Natural killer cell (primary cell): ENCODE measurements around the gene TSPOAP1. TPM values are rescaled to one million over a fixed set of nuclear protein-coding genes. Genes with fewer than 3 reads are reported as not detected.

ENCODE experiments used
- ATAC-seq, 3 donors: fragments of 150-1000 bp in 2 of 3; fragments of 200-7000 bp in 1 of 3; cut with Tn5 transposase; 1 replicate in 1 of 3; 2 replicates in 2 of 3; pipeline ENCODE4 v1.10.0; 2021; ENCODE audit warnings: mild to moderate bottlenecking in 2 of 3, moderate library complexity in 2 of 3
- DNase-seq, 2 donors: peaks; one replicate each; pipeline versions ENCODE4 v3.0.0 to v3.0.0-alpha.2; 2013 to 2021; ENCODE audit warnings: mixed read lengths in 1 of 2
- H3K27ac ChIP-seq: one replicate; pipeline ENCODE4 v1.5.1; 2013; ENCODE audit warnings: mild to moderate bottlenecking, low read length
- H3K27me3 ChIP-seq: one replicate; pipeline ENCODE4 v1.6.1; 2013; ENCODE audit warnings: low read length; ENCODE audit not compliant: control insufficient read depth, insufficient read depth
- H3K36me3 ChIP-seq: one replicate; pipeline ENCODE4 v1.6.1; 2013; ENCODE audit warnings: low read length; ENCODE audit not compliant: control insufficient read depth, insufficient read depth
- H3K4me1 ChIP-seq: one replicate; pipeline ENCODE4 v1.6.1; 2013; ENCODE audit warnings: low read length; ENCODE audit not compliant: control insufficient read depth, insufficient read depth
- H3K4me3 ChIP-seq: one replicate; pipeline ENCODE4 v1.5.1; 2013; ENCODE audit warnings: low read length
- H3K9me3 ChIP-seq: one replicate; pipeline ENCODE4 v1.6.1; 2013; ENCODE audit warnings: low read length; ENCODE audit not compliant: control insufficient read depth, insufficient read depth
- H3K27ac Mint-ChIP-seq, 2 donors: one replicate each; pipeline ENCODE4 v1.8.0; 2022; ENCODE audit warnings: mild to moderate bottlenecking in 2 of 2, mixed read lengths in 2 of 2, moderate library complexity in 1 of 2
- H3K27me3 Mint-ChIP-seq, 2 donors: one replicate each; pipeline ENCODE4 v1.8.0; 2022; ENCODE audit warnings: low read depth in 2 of 2, mixed read lengths in 2 of 2
- H3K36me3 Mint-ChIP-seq: one replicate; pipeline ENCODE4 v1.8.0; 2022; ENCODE audit warnings: mixed read lengths
- H3K4me1 Mint-ChIP-seq, 2 donors: one replicate each; pipeline ENCODE4 v1.8.0; 2022; ENCODE audit warnings: mixed read lengths in 2 of 2
- H3K4me3 Mint-ChIP-seq: one replicate; pipeline ENCODE4 v1.8.0; 2022; ENCODE audit warnings: mild to moderate bottlenecking, moderate library complexity, mixed read lengths
- H3K9me3 Mint-ChIP-seq, 2 donors: one replicate each; pipeline ENCODE4 v1.8.0; 2022; ENCODE audit warnings: mixed read lengths in 2 of 2
- WGBS: methylation state at CpG from one replicate; pipeline ENCODE4 v1.1.7; 2013; ENCODE audit warnings: missing lambda C conversion rate; ENCODE audit not compliant: insufficient coverage; 5-methylcytosine and 5-hydroxymethylcytosine counted together
- intact Hi-C: fragments of 100-400 bp; cut with micrococcal nuclease; formaldehyde crosslinking; loops from one replicate; pipeline ENCODE4 v1.14.2; 2022
- total RNA-seq, 4 donors: library from RNA; stranded (reverse); fragments of 120-200 nt in 1 of 4; gene quantifications; one replicate each; pipeline versions ENCODE4 v1.2.3 to v1.2.4, GENCODE V29; 2013 to 2022
- TF ChIP-seq, protein P1 (sequence below): fragments of 200-600 bp; IDR thresholded peaks from one replicate; pipeline ENCODE4 v1.8.0; 2022; ENCODE audit warnings: antibody characterized with exemption

Gene TSPOAP1
- total RNA-seq, 3 donors from 2014 or later (not counting 1 experiment from before 2014, with no cell fraction given): 176 to 282 (median 246) TPM

DNA sequence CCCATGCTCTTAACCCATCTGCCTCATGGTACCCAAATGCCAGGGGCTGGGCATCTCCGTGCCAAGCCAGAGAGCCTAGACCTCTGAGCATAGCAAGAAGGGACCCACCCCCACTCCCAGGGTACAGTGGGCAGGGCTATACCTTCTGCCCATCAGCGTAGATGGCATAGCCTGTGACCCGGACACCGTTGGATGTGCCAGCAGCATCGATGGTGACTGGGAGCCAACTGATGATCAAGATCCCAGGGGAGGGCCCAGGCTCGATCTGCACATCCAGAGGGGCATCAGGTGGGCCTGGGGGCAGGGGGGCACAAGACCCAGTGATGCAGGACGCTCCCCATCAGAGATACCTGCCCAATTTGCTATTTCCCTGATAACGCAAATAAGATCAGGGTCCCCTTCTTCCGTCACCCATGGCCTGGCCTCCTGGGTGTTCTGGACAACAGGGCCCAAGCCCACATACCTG lies 17.1 kb downstream of the TSPOAP1 start:
- Mint-ChIP-seq H3K4me3 (no peak overlapping the region), H3K27ac (no peak overlapping the region), H3K4me1 (peaks cover 0 to 17% of the 10 kb centered on the region in 2 donors), H3K27me3 (no peaks in the 10 kb centered on the region), H3K36me3 (no peaks in the 10 kb centered on the region), H3K9me3 (no peaks in the 10 kb centered on the region)
- Histone ChIP-seq H3K27ac (no peak overlapping the region), H3K27me3 (no peaks in the 10 kb centered on the region), H3K4me1 (peaks cover under 1% of the 10 kb centered on the region), H3K9me3 (no peaks in the 10 kb centered on the region), H3K36me3 (peaks cover 88% of the 10 kb centered on the region), H3K4me3 (no peak overlapping the region)
- WGBS: 98% methylated on average over 9 of the region's 9 CpGs
- intact Hi-C loops: no loop called here
- TF ChIP-seq, protein P1, sequence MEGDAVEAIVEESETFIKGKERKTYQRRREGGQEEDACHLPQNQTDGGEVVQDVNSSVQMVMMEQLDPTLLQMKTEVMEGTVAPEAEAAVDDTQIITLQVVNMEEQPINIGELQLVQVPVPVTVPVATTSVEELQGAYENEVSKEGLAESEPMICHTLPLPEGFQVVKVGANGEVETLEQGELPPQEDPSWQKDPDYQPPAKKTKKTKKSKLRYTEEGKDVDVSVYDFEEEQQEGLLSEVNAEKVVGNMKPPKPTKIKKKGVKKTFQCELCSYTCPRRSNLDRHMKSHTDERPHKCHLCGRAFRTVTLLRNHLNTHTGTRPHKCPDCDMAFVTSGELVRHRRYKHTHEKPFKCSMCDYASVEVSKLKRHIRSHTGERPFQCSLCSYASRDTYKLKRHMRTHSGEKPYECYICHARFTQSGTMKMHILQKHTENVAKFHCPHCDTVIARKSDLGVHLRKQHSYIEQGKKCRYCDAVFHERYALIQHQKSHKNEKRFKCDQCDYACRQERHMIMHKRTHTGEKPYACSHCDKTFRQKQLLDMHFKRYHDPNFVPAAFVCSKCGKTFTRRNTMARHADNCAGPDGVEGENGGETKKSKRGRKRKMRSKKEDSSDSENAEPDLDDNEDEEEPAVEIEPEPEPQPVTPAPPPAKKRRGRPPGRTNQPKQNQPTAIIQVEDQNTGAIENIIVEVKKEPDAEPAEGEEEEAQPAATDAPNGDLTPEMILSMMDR: no peak
- DNase-seq (no peak), ATAC-seq (no peak)

DNA sequence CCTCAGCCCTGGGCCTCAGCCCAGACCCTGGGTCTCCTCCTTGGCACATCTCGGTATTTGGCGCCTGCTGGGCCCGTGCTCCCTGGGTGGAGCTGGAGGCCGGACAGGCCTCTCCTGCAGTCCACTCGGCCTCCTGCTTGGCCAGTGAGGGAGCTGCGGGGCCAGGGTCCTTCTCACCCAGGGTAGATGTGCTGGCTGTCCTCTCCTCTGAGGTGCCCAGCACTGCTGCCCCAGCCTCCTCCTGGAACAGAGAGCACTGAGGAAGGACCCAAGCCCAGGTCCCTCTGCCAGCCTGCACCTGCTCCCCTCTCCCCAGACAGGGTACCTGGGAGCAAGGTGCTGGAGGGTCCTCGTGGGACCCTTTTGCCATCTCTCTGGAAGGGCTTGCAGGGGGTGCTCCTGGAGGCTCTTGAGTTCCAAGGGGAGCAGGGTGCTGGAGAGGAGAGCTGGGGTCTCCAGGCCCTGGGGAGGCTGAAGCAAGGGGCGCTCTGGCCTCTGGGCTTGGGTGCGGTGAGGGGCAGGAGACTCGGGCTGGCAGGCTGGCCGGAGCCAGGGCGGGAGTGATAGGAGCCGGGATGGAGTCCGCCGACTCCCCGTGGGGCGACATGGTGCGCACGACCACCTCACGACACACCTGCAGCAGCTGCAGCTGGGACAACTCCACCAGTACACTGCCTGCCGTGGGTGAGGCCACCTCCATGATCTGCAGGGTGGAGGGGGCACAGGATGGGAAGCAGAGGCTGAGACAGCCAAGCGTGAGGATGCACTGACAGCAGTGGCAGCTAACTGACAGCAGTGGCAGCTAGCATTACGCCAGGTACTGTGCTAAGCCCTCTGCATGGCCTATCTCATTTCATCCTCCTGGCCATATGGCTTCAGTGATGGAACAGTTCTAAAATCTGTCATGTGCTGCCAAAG lies 17.8 kb downstream of the TSPOAP1 start:
- intact Hi-C loops: no loop called here
- Histone ChIP-seq H3K27ac (no peak overlapping the region), H3K36me3 (peaks cover 86% of the 10 kb centered on the region), H3K27me3 (no peaks in the 10 kb centered on the region), H3K4me1 (no peaks in the 10 kb centered on the region), H3K4me3 (no peak overlapping the region), H3K9me3 (no peaks in the 10 kb centered on the region)
- H3K27me3 Mint-ChIP-seq: no peaks in the 10 kb centered on the region
- TF ChIP-seq, protein P1: no peak
- no peak for ATAC-seq
- 95% methylated on average over 23 of the region's 23 CpGs for WGBS
- no peak overlapping the region for H3K4me3 Mint-ChIP-seq
- peaks cover 0 to 17% of the 10 kb centered on the region in 2 donors for H3K4me1 Mint-ChIP-seq
- H3K36me3 Mint-ChIP-seq: no peaks in the 10 kb centered on the region
- no peaks in the 10 kb centered on the region for H3K9me3 Mint-ChIP-seq
- no peak overlapping the region for H3K27ac Mint-ChIP-seq
- DNase-seq: no peak

GRCh38 chr17:58309918-58310259 lies 18.7 kb downstream of the TSPOAP1 start:
- peaks cover 0 to 12% of the 10 kb centered on the region in 2 donors for H3K4me1 Mint-ChIP-seq
- H3K4me3 ChIP-seq: no peak overlapping the region
- DNase-seq (peak in 1 of 2 donors; percentile 3), ATAC-seq (no peak)
- no peaks in the 10 kb centered on the region for H3K36me3 Mint-ChIP-seq
- H3K27ac ChIP-seq: no peak overlapping the region
- H3K4me1 ChIP-seq: peaks cover under 1% of the 10 kb centered on the region
- intact Hi-C loops: no loop called here
- no peaks in the 10 kb centered on the region for H3K9me3 ChIP-seq
- no peaks in the 10 kb centered on the region for H3K27me3 Mint-ChIP-seq
- WGBS: 80% methylated on average over 5 of the region's 5 CpGs
- H3K27me3 ChIP-seq: no peaks in the 10 kb centered on the region
- no peak overlapping the region for H3K4me3 Mint-ChIP-seq
- peak overlapping the region in 1 of 2 donors; percentile 45 for H3K27ac Mint-ChIP-seq
- peaks cover 88% of the 10 kb centered on the region for H3K36me3 ChIP-seq
- TF ChIP-seq, protein P1: no peak
- H3K9me3 Mint-ChIP-seq: no peaks in the 10 kb centered on the region
